HG02970 (cell line): ENCODE results near the gene TEAD1.
"Not testable (repeated sequence)": the region's sequence is repeated elsewhere in the genome, so short reads cannot be mapped to it uniquely, and the experiment has no call there.

ENCODE experiments used
- ATAC-seq: cut with Tn5 transposase; IDR thresholded peaks from one replicate; pipeline ENCODE4 v1.9.1; 2021; ENCODE audit warnings: mild to moderate bottlenecking, moderate library complexity, moderate number of reproducible peaks; ENCODE audit not compliant: unreplicated experiment, low FRiP score

The TEAD1 gene

DNA sequence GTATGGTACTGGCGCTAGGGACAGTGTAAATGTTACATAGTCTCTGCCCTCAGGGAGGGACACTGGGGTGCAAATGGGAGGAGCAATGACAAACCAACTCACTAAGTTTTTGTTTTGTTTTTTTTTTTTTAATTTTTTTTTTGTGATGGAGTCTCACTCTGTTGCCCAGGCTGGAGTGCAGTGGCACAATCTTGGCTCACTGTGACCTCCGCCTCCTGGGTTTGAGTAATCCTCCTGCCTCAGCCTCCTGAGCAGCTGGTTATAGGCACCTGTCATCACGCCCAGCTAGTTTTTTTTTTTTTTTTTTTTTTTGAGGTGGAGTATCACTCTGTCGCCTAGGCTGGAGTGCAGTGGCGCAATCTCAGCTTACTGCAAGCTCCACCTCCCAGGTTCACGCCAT, 83.9 kb downstream of the TEAD1 start:
- ATAC-seq = not testable (repeated sequence)

DNA sequence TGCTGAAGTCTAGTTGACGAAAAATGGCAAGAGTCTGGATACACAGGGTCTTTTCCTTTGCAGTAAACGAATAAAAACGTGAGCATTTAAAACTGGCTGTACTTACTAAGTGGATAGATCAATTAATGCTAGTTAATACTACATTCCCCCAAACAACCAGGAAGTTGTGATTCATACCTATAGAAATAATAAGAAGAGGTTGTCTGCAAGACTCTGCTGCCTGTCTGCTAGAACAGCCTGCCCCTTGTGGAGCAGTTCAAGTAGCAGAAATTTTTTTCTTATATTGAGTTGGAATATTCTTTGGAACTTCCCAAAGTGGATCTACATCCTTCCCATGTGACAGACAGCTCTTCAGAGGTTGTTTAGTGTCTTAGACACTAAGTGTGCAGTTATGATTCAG, 86.8 kb downstream of the TEAD1 start:
- ATAC-seq = no peak

DNA sequence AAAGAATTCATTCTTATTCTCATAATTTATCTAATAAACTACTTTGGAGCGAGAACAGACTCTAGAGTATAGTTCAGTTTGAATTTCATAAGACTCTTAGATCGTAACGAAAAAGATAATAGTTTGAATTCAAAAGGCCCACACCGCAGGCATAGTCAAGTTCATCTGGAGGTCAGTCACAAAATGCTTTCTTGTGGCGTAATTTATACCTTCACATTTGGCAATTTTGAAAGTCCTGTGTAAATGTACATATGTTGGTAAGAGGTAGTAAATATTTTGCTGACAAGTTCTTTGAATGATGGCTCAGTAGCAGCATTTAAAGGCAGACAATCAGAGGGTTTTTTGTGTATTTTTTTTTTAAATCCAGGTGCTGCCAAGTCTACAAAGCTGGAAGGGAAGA, 88.1 kb downstream of the TEAD1 start:
- no peak for ATAC-seq

DNA sequence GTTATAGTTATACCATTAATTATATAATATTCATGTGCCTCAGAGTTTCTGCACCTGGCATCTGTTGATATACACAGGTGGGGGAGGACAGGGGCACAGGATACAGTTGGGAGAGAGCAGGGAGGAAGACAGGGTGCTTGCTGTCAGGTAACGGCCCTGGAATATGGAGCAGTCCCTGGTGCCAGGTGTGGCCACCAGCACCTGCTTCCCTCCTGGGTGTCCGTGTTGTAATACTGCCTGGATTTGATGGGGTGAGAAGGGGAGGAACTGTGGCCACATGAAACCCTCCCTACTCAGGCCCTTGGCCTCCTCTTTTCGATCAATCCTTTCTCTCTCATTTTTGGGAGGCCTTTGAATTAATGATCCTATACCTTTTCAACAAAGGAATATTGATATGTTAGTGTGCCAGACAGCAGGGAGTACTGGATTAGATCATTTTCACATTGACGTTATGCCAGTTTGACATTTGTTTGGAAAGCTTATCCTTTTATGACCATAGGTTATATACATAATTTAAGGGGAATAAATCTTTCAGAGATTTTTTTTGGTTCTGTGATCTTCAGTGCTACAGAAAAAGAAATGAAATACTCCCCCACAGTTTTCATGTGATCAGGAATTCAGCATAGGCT, 88.6 kb downstream of the TEAD1 start:
- no peak for ATAC-seq

DNA sequence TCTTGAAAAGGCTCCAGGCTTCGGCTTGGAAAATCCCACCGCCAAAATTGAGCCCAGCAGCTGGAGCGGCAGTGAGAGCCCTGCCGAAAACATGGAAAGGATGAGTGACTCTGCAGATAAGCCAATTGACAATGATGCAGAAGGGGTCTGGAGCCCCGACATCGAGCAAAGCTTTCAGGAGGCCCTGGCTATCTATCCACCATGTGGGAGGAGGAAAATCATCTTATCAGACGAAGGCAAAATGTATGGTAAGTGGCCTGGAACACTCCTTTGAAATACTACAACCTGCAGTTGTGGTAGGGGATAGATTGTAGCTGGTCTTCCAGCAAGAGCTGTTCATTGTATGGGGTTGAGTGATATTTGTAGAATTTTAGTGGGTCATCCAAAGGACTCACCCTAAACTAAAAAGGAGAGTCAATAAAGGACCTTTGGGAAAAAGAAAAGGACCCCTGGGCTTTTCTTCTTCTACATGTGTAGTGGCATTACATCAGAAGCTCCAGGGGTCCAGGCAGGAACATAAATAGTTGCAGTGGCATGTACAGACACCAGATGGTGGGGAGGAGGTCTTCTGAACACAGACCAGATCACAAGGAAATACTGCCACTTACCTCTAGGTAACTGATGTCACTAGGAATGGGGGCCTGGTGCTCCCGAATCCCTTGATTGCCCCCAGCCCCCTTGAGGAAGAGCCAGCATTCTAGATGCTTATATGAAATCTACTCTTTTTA, 90.1 kb downstream of the TEAD1 start:
- ATAC-seq = no peak

DNA sequence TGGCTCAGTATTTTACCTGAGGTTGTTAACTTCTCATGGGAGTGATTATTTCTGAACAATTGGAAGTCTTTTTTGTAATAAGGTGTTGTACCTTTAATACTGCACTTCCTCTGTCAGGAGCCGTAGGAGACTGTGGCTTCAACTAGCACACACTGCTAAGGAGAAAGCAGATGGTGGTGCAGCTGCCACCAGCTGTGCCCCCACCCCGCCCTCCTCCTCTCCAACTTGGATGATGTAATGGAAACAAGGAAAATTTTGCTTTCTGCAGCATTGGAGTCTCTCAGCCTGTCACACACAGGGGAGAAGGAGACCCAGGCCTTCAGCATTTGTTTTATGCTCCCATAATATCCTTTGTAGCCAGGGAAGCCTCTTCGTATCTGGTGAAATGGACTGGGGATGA, 91.2 kb downstream of the TEAD1 start:
- no peak for ATAC-seq

DNA sequence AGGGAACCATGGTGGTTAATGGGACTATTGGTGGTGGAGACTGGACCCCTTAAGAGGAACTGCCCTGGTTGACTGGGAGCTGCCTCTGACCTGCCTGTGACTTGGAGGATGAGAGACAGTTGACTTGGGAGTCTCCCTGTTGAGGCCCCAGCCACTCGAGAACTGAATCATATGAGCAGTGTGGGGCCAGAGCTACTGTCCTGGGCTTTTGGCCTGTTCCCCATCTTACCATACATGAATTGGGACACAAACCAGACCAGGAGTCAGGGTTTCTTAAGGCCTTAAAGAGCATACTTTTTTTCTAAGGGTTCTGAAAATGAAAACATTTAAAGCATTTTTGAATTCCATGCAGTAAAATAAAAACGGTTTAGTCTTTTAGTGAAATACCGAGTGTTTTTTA, 92.8 kb downstream of the TEAD1 start:
- ATAC-seq = no peak

DNA sequence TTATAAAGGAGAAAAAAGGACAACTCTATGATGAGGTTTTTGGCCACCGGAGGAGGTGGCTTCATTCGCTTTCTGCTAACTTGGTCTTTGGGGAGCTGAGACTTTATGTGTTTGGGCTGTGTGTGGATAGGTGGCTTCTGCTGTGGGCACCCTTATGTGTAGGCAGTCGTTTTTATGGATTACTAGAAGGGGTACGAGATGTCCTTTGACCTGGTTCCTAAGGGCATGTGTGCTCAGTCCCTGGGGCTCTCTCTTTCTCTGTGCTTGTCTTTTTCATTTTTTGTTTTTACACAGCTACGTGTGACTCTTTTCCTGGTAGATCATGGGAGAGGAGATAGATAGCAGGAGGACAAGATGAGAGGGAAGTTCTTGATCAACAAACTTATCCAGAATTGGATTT, 93.4 kb downstream of the TEAD1 start:
- ATAC-seq = no peak

DNA sequence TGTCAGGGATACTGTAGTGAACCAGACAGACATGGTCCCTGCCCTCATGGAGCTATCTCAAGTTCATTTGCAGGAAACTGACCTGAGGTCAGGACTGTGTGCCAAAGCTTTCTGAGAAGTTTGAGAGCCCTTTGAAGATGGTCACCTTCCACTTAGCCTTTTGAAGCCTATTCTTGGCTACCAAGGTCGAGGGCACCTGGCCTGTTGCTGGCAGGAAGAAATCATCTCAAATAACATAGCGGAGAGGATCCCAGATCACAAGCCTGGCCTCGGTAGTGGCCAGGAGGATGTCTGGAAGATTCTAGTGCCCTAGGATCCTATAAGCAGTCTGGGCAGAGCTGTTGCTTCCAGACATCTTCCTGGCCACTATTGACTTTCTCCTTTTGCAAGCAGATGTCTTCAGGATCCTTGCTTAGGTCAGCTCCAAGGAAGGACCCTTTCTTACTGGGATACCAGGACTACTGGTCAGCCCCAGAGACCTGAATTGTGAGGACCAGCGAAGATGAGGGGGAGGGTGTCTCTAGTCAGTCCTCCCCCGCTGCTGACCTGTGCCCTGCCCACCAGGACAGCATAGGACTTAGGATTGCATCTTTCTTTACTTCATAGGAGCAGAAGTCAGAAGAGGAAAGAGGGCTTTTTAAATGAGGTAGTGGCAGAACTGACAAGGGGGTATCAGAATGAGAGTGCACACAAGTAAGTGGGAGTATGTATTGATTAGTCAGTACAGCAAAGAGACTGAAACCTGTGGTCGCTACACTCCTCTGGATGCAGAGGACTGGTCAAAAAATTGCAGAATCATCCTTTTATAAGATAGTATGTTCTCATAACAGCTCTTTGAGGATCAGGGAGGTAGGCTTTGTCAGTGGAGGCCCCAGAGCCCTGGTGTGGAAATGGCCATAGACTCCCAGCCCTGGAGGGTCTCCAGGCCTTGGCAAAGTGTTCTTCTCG, 94.8 kb downstream of the TEAD1 start:
- ATAC-seq = no peak

DNA sequence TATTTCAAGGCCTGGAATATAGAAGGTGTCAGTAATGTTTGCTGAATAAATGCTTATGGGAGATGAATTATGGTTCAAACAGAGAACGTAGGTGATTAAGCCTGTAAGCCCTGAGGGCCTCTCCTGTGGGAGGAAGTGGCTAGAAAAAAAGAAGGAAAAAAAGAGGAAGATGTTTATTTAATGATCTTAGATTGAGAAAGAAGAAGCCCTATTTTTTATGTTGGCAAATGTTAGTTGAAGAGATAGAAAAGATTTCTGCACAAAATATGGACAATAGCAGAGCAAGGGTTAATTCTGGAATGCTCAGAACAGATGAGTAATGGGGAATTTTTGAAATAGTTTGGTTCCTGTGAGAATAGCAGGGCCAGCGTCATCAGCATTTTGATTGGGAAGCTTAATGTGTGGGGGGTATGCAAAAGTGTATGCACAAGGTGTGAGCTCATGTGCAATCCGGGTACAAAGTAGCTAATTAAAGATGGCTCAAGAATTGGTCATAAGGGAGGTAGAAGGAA, 95.7 kb downstream of the TEAD1 start:
- no peak for ATAC-seq

DNA sequence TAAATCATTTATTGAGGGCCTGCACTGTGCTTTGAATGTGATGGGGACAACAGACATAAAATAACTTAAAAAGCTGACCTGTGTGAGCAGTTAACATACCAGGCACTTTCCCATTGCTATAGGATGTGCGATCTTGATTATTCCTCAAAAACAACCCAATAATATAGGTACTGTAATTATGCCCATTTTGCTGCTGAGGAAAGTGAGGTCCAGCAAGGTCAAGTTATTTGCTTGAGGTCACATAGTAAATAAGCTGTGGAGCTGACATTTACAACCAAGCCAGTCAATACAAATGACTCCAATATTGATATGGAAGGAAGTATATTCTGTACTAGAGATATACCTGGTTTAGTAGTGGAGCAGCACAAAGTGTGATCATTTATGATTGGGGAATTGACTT, 96.2 kb downstream of the TEAD1 start:
- no peak for ATAC-seq

DNA sequence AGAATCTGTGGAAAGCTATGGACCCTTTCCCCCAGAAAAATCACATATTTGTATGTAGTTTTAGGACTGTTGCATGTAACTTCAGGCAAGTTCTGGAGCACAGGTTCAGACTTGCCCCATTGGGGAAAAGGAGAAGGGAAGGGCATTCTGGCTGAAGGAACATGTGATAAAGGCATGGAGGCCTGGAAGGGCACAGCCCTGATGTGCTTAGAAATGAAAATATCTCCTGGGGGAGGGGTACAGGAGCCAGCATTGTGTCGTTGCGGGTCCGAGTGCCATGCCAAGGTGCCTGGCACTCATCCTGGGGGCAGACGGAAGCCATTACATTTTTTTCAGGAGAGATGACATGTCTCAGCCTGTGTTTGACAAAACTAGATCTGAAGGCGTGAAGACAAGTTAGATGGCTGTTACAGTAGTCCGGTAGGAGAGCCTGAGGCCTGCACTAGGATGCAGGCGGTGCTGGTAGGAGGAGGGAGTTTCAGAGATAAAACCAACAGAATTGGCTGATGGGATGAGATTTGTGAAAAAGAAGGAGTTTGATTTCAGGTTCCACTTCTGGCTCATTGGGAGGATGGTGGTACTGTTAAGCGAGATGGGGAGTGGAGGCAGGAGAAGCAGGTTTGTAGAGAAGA, 96.9 kb downstream of the TEAD1 start:
- ATAC-seq = no peak

DNA sequence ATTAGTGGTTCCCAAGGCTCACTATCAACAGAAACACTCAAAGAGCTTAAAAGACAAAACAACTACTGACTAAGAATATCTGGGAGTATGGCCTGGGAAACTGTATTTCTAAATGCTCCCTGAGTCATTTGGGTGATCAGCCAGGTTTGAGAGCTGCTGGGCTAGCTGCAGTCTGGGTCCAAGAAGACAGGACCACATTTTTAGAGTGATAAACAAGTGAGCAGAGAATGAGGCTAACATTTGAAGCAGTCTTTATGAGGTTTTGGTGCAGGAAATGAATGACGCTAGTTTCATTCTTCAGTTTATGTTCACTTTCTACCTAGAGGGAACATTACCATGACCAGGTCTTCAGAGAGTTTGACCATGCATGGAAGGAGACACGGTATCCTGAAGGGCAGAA, 97.7 kb downstream of the TEAD1 start:
- no peak for ATAC-seq

DNA sequence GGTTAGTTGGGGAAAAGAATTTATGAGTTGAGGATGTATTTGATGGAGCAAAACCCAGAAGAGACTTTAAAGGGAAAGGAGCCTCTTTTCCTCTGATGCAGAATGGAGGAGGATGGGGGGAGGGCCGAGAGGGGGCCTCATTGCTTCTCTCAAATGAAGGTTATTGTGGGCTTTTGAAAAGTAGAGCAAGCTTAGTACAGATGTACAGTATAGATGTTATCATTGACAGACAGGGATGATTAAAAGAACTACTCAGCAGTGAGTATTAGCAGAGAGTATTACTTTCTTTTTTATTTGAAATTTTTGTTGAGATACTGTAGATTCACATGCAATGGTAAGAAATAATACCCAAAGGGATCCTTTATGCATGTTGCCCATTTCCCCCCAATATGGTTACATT, 98.1 kb downstream of the TEAD1 start:
- ATAC-seq = no peak

DNA sequence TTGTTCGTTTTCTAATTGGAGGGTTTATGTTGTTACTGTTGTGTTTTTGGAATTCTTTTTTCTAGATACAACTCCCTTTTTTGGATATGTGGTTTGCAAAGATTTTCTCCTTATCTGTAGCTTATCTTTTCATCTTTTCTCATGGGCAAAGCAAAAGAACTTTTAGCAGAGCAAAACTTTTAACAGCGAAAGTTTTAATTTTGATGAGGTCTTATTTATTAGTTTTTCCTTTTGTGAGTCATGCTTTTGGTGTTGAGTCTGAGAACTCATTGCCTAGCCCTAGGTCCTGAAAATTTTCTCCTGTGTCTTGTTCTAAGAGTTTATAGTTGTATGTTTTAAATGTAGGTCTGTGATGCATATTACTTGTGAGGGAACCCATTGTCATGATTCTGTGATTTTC, 99.4 kb downstream of the TEAD1 start:
- ATAC-seq = no peak

DNA sequence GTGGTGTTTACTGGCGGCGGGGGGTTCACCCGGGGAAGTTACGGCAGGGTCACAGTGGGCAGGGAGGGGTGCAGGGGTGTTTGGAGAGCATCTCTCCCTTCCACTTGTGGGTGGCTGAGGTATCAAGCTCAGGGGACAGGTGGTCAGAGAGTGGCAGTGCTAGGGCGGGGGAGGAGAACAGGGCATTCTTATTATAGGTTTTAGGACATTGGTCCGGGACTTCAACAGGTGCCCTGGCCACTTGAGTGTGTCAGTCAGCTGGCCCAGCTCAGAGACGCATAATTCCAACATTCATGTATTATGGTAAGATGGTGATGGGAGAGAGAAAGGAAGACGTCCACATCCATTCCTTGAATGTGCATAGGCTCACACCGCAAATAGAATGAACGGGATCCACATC, 101.7 kb downstream of the TEAD1 start:
- ATAC-seq = no peak

DNA sequence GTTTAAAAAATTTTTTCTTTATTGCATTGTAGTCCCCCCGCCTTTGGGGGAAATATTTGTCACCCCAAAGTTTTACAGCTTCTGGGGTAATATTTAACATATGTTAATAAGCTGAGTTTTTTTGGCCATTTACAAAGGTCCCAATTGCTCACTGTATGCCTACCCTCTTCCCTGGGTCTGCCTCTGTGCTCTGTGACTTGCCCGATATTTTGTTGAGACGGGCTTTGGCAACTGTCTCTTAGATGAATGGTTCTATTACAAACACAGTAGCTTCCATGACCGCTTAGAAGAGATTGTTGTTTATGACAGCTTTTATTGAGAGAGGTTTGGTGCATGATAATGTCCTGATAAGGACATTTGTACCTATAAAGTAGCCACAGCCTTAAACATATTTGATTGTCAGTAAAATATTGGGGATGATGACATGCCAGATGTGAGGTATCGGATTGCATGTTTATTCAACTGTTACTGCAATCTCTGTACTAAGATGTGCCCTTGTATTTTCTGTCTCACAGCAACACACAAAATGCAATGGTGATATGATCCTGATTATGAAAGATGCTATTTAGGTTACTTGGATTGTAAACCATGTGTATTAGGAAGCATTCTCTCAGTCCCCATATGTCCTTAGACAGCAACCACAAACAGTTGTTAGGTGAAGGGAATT, 103.1 kb downstream of the TEAD1 start:
- no peak for ATAC-seq

DNA sequence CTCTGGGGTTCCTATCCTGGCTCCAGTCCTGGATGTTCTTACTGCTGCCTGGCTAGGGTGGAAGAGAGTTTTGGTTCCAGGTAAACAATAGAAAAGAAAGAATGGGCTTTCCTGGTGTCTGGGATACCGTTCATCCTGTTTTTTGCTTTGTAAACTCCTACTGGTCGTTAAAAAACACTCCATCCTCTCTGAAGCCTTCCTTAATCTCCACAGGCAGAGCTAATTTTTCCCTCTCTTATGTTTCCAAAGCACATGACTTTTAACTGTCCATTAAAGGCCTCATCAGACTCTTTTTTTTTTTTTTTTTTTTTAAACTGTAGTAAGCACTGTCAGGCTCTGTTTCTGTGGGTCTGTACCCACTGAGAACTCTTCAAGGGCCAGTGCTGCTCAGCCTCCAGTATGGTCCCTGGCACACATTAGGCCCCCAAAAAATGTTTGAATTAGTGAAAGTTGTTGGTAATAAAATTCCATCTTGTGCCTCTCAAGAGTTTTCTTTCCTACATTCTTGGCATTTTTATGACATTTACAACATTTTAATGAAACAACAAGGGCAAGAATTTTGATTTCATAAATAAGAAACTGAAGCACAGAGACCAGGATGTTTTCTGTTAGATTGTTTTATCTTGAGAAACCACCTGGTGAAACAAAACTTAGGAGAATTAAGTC, 104.2 kb downstream of the TEAD1 start:
- ATAC-seq = no peak

DNA sequence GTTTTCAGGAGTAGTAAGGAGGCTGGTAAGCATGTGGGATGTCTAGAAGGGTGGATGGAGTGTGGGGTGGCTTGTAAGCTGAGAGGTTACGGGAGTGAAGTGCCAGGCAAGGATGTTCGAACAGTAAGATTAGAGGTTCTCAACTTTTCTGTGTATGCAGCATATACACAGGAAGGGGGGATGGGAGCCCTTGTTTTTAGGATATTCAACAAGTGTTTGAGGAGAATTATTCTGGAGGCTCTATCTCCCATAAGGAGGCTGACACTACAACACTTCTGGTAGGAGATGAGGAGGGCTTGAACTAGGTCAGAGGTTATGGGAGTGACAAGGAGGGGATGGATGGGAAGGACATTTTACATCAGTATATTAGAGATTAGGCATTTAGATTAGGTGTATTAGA, 109.5 kb downstream of the TEAD1 start:
- no peak for ATAC-seq

DNA sequence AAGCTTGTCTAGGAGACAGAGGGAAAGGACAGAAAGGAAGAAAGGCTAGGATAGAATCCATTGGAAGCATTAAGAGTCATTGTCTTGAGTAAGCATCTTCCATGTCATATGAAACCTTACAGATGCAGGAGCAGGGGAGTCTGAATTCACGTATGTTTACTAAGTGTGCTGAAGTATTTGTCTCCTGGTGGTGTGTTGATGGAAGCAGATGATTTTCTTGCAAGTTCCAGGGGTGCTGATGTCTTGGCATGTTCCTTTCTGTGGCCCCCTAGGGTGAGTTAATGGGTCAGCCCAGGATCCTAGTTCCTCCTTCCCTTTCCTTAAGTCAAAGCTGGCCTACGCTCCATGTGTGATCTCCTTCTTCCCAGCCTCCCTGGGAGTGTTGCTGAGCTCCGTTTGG, 110.2 kb downstream of the TEAD1 start:
- no peak for ATAC-seq
